Neural progenitor cell (in vitro differentiated cells): ENCODE results near the gene KRTAP26-1. TPM values are rescaled to one million over a fixed set of nuclear protein-coding genes. Genes with fewer than 3 reads are reported as not detected.

Source experiments
- DNase-seq: peaks from one replicate; pipeline ENCODE4 v3.0.0-alpha.2; 2016; ENCODE audit warnings: low spot score
- H2AFZ ChIP-seq: fragments of 200-600 bp; sonication (generic); replicated peaks from 2 replicates; pipeline ENCODE4 v1.6.1; 2016; ENCODE audit warnings: antibody characterized with exemption
- H3F3A ChIP-seq: fragments of 200-600 bp; sonication (generic); 2 replicates; pipeline ENCODE4 v1.6.1; 2016; ENCODE audit warnings: antibody characterized with exemption, low read depth
- H3K27ac ChIP-seq: fragments of 200-600 bp; sonication (generic); 2 replicates; pipeline ENCODE4 v1.5.1; 2016; ENCODE audit warnings: mild to moderate bottlenecking
- H3K27me3 ChIP-seq: fragments of 200-600 bp; sonication (generic); 2 replicates; pipeline ENCODE4 v1.6.1; 2016; ENCODE audit warnings: mild to moderate bottlenecking, moderate library complexity
- H3K36me3 ChIP-seq: fragments of 200-600 bp; sonication (generic); 2 replicates; pipeline ENCODE4 v1.5.1; 2016
- H3K4me1 ChIP-seq: fragments of 200-600 bp; sonication (generic); 2 replicates; pipeline ENCODE4 v1.6.1; 2016; ENCODE audit warnings: mixed run types
- H3K4me2 ChIP-seq: fragments of 200-600 bp; sonication (generic); 2 replicates; pipeline ENCODE4 v1.6.1; 2016
- H3K4me3 ChIP-seq: fragments of 200-600 bp; sonication (generic); 2 replicates; pipeline ENCODE4 v1.5.1; 2016
- H3K79me2 ChIP-seq: fragments of 200-600 bp; sonication (generic); 2 replicates; pipeline ENCODE4 v1.6.1; 2016; ENCODE audit warnings: low read depth
- H3K9ac ChIP-seq: fragments of 200-600 bp; sonication (generic); 2 replicates; pipeline ENCODE4 v1.6.1; 2016
- H3K9me3 ChIP-seq: fragments of 200-600 bp; sonication (generic); 2 replicates; pipeline ENCODE4 v1.5.1; 2016; ENCODE audit warnings: low read depth
- H4K20me1 ChIP-seq: fragments of 200-600 bp; sonication (generic); 2 replicates; pipeline ENCODE4 v1.6.1; 2016; ENCODE audit warnings: low read depth
- H3K27ac Mint-ChIP-seq: 3 replicates; pipeline ENCODE4 v1.8.0; 2021; ENCODE audit warnings: mixed read lengths
- H3K27me3 Mint-ChIP-seq: 2 replicates; pipeline ENCODE4 v1.8.0; 2022; ENCODE audit warnings: low read depth, mild to moderate bottlenecking, inconsistent platforms, moderate library complexity, mixed read lengths; ENCODE audit not compliant: insufficient read depth
- H3K36me3 Mint-ChIP-seq: 3 replicates; pipeline ENCODE4 v1.8.0; 2021; ENCODE audit warnings: mixed read lengths
- H3K4me1 Mint-ChIP-seq: 3 replicates; pipeline ENCODE4 v1.8.0; 2021; ENCODE audit warnings: mixed read lengths
- H3K4me3 Mint-ChIP-seq: 3 replicates; pipeline ENCODE4 v1.8.0; 2021; ENCODE audit warnings: mild to moderate bottlenecking, moderate library complexity, mixed read lengths
- H3K9me3 Mint-ChIP-seq: 3 replicates; pipeline ENCODE4 v1.8.0; 2020; ENCODE audit warnings: mixed read lengths
- CTCF ChIP-seq: fragments of 200-600 bp; sonication (generic); IDR thresholded peaks from 2 replicates; pipeline ENCODE4 v1.5.1; 2017; ENCODE audit warnings: antibody characterized with exemption, mild to moderate bottlenecking
- EZH2 ChIP-seq: fragments of 200-600 bp; sonication (generic); IDR thresholded peaks from 2 replicates; pipeline ENCODE4 v1.6.1; 2017; ENCODE audit warnings: antibody characterized with exemption, mild to moderate bottlenecking, moderate library complexity
- EZH2phosphoT487 ChIP-seq: fragments of 200-600 bp; sonication (generic); IDR thresholded peaks from 2 replicates; pipeline ENCODE4 v1.6.1; 2017; ENCODE audit warnings: antibody characterized with exemption
- total RNA-seq: library from RNA; depleted of rRNA; stranded (reverse); fragments of >200 nt; gene quantifications from 2 replicates; pipeline ENCODE4 v1.2.3, GENCODE V29; 2015; ENCODE audit warnings: low replicate concordance

Gene KRTAP26-1
- total RNA-seq, 1 donor from 2014 or later: not detected

- Histone ChIP-seq H3K27ac (no peak within 1 kb of the TSS), H3F3A (no peaks in the 10 kb centered on the region), H3K9me3 (no peaks in the 10 kb centered on the region), H3K4me3 (no peak within 1 kb of the TSS), H2AFZ (no peak within 1 kb of the TSS), H3K79me2 (no peaks in the 10 kb centered on the region), H3K4me1 (no peaks in the 10 kb centered on the region), H3K4me2 (no peak within 1 kb of the TSS), H3K9ac (no peak within 1 kb of the TSS), H4K20me1 (no peaks in the 10 kb centered on the region), H3K36me3 (no peaks in the 10 kb centered on the region), H3K27me3 (no peaks in the 10 kb centered on the region)
- no peak for DNase-seq
- no peaks in the 10 kb centered on the region for H3K9me3 Mint-ChIP-seq
- no peaks in the 10 kb centered on the region for H3K36me3 Mint-ChIP-seq
- no peak within 1 kb of the TSS for H3K27ac Mint-ChIP-seq
- no peak for TF ChIP-seq CTCF
- no peak for TF ChIP-seq EZH2
- no peak for TF ChIP-seq EZH2phosphoT487
- no peaks in the 10 kb centered on the region for H3K4me1 Mint-ChIP-seq
- H3K4me3 Mint-ChIP-seq: no peak within 1 kb of the TSS
- no peaks in the 10 kb centered on the region for H3K27me3 Mint-ChIP-seq
These were observed 30.9 kb downstream of the KRTAP26-1 start, which contains the start of gene KRTAP25-1 for GRCh38 chr21:30289215-30289614. Gene KRTAP25-1 (minus strand): TSS chr21:30289514. CDS start chr21:30289490, 24 bp downstream.

DNA sequence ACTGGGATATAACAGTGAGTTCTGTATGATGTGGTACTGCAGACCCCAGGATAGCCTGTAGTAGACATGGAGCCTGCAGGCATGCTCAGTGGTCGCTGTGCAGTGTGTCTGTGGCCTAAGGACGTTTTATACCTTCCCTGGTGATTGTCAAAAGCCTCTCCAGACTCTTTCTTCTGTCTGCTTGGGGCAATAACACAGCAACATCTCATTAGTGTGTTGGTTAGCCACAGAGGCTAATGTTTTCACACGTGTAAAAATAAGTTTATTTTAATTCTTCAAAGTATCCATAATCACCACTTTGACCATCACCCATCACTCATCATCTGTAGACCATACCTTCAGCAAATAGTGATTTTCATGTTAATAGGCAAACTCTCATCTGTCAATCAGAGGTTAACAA lies 37.3 kb downstream of the KRTAP26-1 start, which contains the start of gene KRTAP24-1:
TSS of gene KRTAP24-1 (minus strand) at position 101 of the 400 bp plus-strand sequence. CDS start at position 83, 18 bp downstream.
- H4K20me1 ChIP-seq: no peaks in the 10 kb centered on the region
- no peaks in the 10 kb centered on the region for H3K4me1 ChIP-seq
- DNase-seq: no peak
- TF ChIP-seq EZH2phosphoT487: no peak
- TF ChIP-seq CTCF: no peak
- no peak for TF ChIP-seq EZH2
- H3K4me2 ChIP-seq: no peak within 1 kb of the TSS
- Mint-ChIP-seq H3K27me3 (no peaks in the 10 kb centered on the region), H3K4me3 (no peak within 1 kb of the TSS), H3K27ac (no peak within 1 kb of the TSS), H3K4me1 (peaks cover 13% of the 10 kb centered on the region), H3K9me3 (no peaks in the 10 kb centered on the region), H3K36me3 (no peaks in the 10 kb centered on the region)
- H3K27me3 ChIP-seq: no peaks in the 10 kb centered on the region
- H3K4me3 ChIP-seq: no peak within 1 kb of the TSS
- no peak within 1 kb of the TSS for H3K27ac ChIP-seq
- H2AFZ ChIP-seq: no peak within 1 kb of the TSS
- no peaks in the 10 kb centered on the region for H3K36me3 ChIP-seq
- H3F3A ChIP-seq: no peaks in the 10 kb centered on the region
- H3K79me2 ChIP-seq: no peaks in the 10 kb centered on the region
- no peak within 1 kb of the TSS for H3K9ac ChIP-seq
- H3K9me3 ChIP-seq: no peaks in the 10 kb centered on the region

DNA sequence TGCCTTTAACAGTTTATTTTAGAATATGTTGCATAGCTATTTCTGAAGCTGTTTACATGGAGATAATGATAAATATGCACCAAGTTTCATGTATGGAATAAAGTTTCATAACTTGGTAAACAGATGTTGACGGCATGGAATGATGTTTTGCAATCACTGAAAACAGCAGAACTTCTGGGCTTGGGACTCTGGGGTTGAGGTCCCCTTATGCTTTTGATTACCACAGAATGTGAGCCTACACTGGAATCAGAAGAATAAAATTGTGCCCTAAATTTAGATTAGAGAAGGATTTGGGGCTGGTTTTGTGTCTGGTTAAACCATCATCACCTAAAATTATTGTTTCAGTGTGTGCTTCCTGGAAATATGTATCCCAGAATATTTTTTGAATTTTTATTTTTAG lies 48.5 kb downstream of the KRTAP26-1 start:
- Histone ChIP-seq H3K4me2 (no peak overlapping the region), H3K36me3 (no peaks in the 10 kb centered on the region), H2AFZ (no peak overlapping the region), H3K27me3 (no peaks in the 10 kb centered on the region), H3K79me2 (no peaks in the 10 kb centered on the region), H3K4me1 (no peaks in the 10 kb centered on the region), H3K4me3 (no peak overlapping the region), H4K20me1 (no peaks in the 10 kb centered on the region), H3F3A (no peaks in the 10 kb centered on the region), H3K9ac (no peak overlapping the region), H3K27ac (no peak overlapping the region), H3K9me3 (no peaks in the 10 kb centered on the region)
- TF ChIP-seq EZH2 (no peak), CTCF (no peak), EZH2phosphoT487 (no peak)
- H3K4me3 Mint-ChIP-seq: no peak overlapping the region
- H3K9me3 Mint-ChIP-seq: peaks cover 5% of the 10 kb centered on the region
- H3K27ac Mint-ChIP-seq: no peak overlapping the region
- no peaks in the 10 kb centered on the region for H3K36me3 Mint-ChIP-seq
- no peaks in the 10 kb centered on the region for H3K4me1 Mint-ChIP-seq
- DNase-seq: no peak
- H3K27me3 Mint-ChIP-seq: peaks cover 2% of the 10 kb centered on the region
